Activated CD4-positive, alpha-beta memory T cell treated with anti-CD3 and anti-CD28 coated beads, Interleukin-2, amount 10 ng/mL, durations not matched to agents 7 days and 5 days (primary cell): Measurements from ENCODE around the gene CFAP410. TPM values are rescaled to one million over a fixed set of nuclear protein-coding genes. Genes with fewer than 3 reads are reported as not detected.

Source experiments
- CTCF ChIA-PET: fragments of 350-600 bp; sonication (Branson Sonifier 250); formaldehyde crosslinking; loops from one replicate; lab custom pipeline; 2021; ENCODE audit warnings: antibody characterized with exemption, inconsistent platforms; lab: Charles Lee
- POLR2A ChIA-PET: fragments of 350-600 bp; sonication (Branson Sonifier 250); formaldehyde crosslinking; loops from one replicate; lab custom pipeline; 2021; ENCODE audit warnings: antibody characterized with exemption; lab: Charles Lee
- DNase-seq: peaks from one replicate; pipeline ENCODE4 v3.0.0-alpha.2; 2020
- H3K27ac Mint-ChIP-seq: one replicate; pipeline ENCODE4 v1.8.0; 2021; ENCODE audit warnings: mild to moderate bottlenecking, mixed read lengths
- H3K27me3 Mint-ChIP-seq: one replicate; pipeline ENCODE4 v1.8.0; 2021; ENCODE audit warnings: mixed read lengths
- H3K36me3 Mint-ChIP-seq: one replicate; pipeline ENCODE4 v1.8.0; 2021; ENCODE audit warnings: low read depth, mixed read lengths
- H3K4me1 Mint-ChIP-seq: one replicate; pipeline ENCODE4 v1.8.0; 2021; ENCODE audit warnings: mixed read lengths
- H3K4me3 Mint-ChIP-seq: one replicate; pipeline ENCODE4 v1.8.0; 2021; ENCODE audit warnings: mild to moderate bottlenecking, mixed read lengths
- H3K9me3 Mint-ChIP-seq: one replicate; pipeline ENCODE4 v1.8.0; 2021; ENCODE audit warnings: mixed read lengths
- total RNA-seq, 2 experiments: library from RNA; stranded (reverse); gene quantifications; one replicate each; pipeline ENCODE4 v1.2.3, GENCODE V29; 2021

The CFAP410 gene
- total RNA-seq, 2 experiments from 2014 or later, result 14.2 to 15.5 TPM

DNA sequence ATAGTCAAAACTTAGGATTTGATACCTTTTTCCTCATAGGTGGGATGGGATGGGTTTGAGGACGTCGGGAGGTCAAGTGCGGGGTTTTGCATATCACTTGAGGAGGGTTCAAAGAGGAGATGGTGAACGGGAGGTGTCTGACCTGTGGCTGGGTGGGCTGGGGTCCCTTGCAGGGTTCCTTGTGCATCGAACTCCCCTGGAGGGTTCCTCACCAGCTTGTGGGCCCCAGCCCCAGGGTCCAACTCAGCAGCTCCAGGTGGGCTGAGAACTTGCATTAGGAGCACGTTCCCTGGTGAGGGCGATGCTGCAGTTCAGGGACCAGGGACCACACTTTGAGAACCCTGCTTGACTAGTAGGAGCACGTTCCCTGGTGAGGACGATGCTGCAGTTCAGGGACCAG is 37.4 kb upstream of the CFAP410 start:
- no peak for DNase-seq
- H3K27me3 Mint-ChIP-seq, result peaks cover 3% of the 10 kb centered on the region
- ChIA-PET POLR2A (no interaction called here), CTCF (no interaction called here)
- H3K4me3 Mint-ChIP-seq, result no peak overlapping the region
- H3K9me3 Mint-ChIP-seq, result peaks cover 13% of the 10 kb centered on the region
- peaks cover 30% of the 10 kb centered on the region for H3K4me1 Mint-ChIP-seq
- H3K36me3 Mint-ChIP-seq, result peaks cover 42% of the 10 kb centered on the region
- no peak overlapping the region for H3K27ac Mint-ChIP-seq

DNA sequence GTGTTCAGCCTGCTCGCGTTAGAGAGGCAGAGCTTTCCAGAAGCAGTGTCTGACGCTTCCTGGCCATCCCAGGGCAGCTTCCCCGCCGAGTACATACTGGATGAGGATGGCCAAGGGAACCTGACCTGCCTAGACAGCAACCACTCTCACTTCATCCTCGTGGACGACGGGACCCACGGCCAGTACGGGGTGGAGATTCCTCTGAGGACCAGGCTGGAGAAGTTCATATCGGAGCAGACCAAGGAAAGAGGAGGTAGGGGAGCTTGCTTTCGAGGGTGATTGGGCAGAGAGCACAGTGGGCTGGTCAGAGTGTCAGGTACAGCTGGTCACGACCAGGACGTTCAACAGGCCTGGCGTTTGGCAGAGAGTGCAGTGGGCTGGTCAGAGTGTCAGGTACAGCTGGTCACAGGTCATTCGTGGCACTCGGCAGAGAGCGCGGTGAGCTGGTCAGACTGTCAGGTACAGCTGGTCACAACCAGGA is 36.6 kb upstream of the CFAP410 start:
- no peak overlapping the region for H3K27ac Mint-ChIP-seq
- no peak overlapping the region for H3K4me3 Mint-ChIP-seq
- ChIA-PET CTCF (no interaction called here), POLR2A (interaction anchor here (0.7 kb wide), 1 partner anchor 22 kb away, joined by 4 read pairs; the partner anchor contains the start of gene TRPM2)
- peaks cover 3% of the 10 kb centered on the region for H3K27me3 Mint-ChIP-seq
- H3K9me3 Mint-ChIP-seq, result peaks cover 15% of the 10 kb centered on the region
- peaks cover 30% of the 10 kb centered on the region for H3K4me1 Mint-ChIP-seq
- DNase-seq, result no peak
- peaks cover 43% of the 10 kb centered on the region for H3K36me3 Mint-ChIP-seq

DNA sequence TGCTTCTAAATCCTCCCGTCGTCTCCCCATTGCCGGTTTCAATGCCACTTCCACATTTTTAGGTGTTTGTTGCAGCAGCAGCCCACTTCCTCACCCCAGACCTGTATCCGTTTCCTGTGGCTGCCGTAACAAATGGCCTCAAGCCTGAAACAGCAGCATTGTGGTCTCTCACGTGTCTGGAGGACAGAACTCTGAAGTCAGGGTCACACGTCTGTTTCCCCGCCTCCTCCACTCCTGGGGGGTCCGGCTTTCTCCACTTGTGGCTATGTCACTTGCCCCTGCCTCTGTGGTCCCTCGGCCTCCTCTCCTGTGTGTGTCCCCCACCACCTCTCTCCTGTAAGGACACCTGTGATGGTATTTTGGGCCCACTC is 36.1 kb upstream of the CFAP410 start:
- Mint-ChIP-seq H3K9me3 (peaks cover 15% of the 10 kb centered on the region), H3K27me3 (peaks cover 3% of the 10 kb centered on the region), H3K36me3 (peaks cover 43% of the 10 kb centered on the region), H3K4me3 (no peak overlapping the region), H3K4me1 (peaks cover 30% of the 10 kb centered on the region), H3K27ac (peak overlapping the region; percentile 27)
- ChIA-PET CTCF (no interaction called here), POLR2A (interaction anchor here (0.7 kb wide), 1 partner anchor 22 kb away, joined by 4 read pairs; the partner anchor contains the start of gene TRPM2)
- DNase-seq, result peak; percentile 76

GRCh38 chr21:44374601-44375280 is 35.6 kb upstream of the CFAP410 start:
- H3K36me3 Mint-ChIP-seq, result peaks cover 43% of the 10 kb centered on the region
- ChIA-PET CTCF (no interaction called here), POLR2A (interaction anchor here (0.7 kb wide), 1 partner anchor 40 kb away, joined by 3 read pairs; no protein-coding TSS in a partner anchor)
- peak overlapping the region; percentile 27 for H3K27ac Mint-ChIP-seq
- no peak for DNase-seq
- H3K9me3 Mint-ChIP-seq, result peaks cover 15% of the 10 kb centered on the region
- H3K4me1 Mint-ChIP-seq, result peaks cover 30% of the 10 kb centered on the region
- no peak overlapping the region for H3K4me3 Mint-ChIP-seq
- H3K27me3 Mint-ChIP-seq, result peaks cover 3% of the 10 kb centered on the region

- Mint-ChIP-seq H3K27me3 (peaks cover 3% of the 10 kb centered on the region), H3K36me3 (peaks cover 38% of the 10 kb centered on the region), H3K27ac (no peak overlapping the region), H3K9me3 (peaks cover 15% of the 10 kb centered on the region), H3K4me1 (peaks cover 30% of the 10 kb centered on the region), H3K4me3 (no peak overlapping the region)
- no peak for DNase-seq
- POLR2A ChIA-PET, result no interaction called here
- CTCF ChIA-PET, result no interaction called here
These were observed 33.4 kb upstream of the CFAP410 start for GRCh38 chr21:44372616-44373015.

DNA sequence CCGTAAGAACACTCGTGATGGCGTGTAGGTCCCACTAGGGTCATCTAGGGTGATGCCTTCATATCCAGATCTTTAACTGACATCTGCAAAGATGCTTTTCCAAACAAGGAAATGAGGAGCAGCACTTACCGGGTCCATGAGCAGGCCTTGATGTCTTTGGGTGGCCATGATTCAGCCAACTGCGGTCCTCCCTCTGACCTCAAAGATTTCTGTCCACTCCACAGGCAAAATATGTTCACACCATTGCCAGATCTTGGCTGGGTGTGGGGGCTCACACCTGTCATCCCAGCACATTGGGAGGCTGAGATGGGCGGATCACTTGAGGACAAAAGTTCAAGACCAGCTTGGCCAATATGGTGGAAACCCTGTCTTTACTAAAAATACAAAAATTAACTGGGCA is 32.4 kb upstream of the CFAP410 start:
- POLR2A ChIA-PET, result no interaction called here
- peaks cover 34% of the 10 kb centered on the region for H3K36me3 Mint-ChIP-seq

GRCh38 chr21:44370786-44371410 is 31.7 kb upstream of the CFAP410 start:
- peaks cover 15% of the 10 kb centered on the region for H3K9me3 Mint-ChIP-seq
- no peaks in the 10 kb centered on the region for H3K27me3 Mint-ChIP-seq
- no peak for DNase-seq
- peaks cover 24% of the 10 kb centered on the region for H3K4me1 Mint-ChIP-seq
- H3K36me3 Mint-ChIP-seq, result peaks cover 27% of the 10 kb centered on the region
- no peak overlapping the region for H3K27ac Mint-ChIP-seq
- POLR2A ChIA-PET, result no interaction called here
- no peak overlapping the region for H3K4me3 Mint-ChIP-seq
- CTCF ChIA-PET, result no interaction called here

More for the DNA sequence above, 32.4 kb upstream of the CFAP410 start:
- Mint-ChIP-seq H3K9me3 (peaks cover 15% of the 10 kb centered on the region), H3K4me1 (peaks cover 30% of the 10 kb centered on the region), H3K27ac (no peak overlapping the region), H3K27me3 (no peaks in the 10 kb centered on the region), H3K4me3 (no peak overlapping the region)
- CTCF ChIA-PET, result no interaction called here
- DNase-seq, result no peak

GRCh38 chr21:44370027-44370735 is 31.0 kb upstream of the CFAP410 start:
- H3K27ac Mint-ChIP-seq, result no peak overlapping the region
- ChIA-PET POLR2A (no interaction called here), CTCF (no interaction called here)
- peaks cover 20% of the 10 kb centered on the region for H3K36me3 Mint-ChIP-seq
- no peak overlapping the region for H3K4me3 Mint-ChIP-seq
- H3K27me3 Mint-ChIP-seq, result no peaks in the 10 kb centered on the region
- DNase-seq, result no peak
- peaks cover 9% of the 10 kb centered on the region for H3K9me3 Mint-ChIP-seq
- peaks cover 16% of the 10 kb centered on the region for H3K4me1 Mint-ChIP-seq

DNA sequence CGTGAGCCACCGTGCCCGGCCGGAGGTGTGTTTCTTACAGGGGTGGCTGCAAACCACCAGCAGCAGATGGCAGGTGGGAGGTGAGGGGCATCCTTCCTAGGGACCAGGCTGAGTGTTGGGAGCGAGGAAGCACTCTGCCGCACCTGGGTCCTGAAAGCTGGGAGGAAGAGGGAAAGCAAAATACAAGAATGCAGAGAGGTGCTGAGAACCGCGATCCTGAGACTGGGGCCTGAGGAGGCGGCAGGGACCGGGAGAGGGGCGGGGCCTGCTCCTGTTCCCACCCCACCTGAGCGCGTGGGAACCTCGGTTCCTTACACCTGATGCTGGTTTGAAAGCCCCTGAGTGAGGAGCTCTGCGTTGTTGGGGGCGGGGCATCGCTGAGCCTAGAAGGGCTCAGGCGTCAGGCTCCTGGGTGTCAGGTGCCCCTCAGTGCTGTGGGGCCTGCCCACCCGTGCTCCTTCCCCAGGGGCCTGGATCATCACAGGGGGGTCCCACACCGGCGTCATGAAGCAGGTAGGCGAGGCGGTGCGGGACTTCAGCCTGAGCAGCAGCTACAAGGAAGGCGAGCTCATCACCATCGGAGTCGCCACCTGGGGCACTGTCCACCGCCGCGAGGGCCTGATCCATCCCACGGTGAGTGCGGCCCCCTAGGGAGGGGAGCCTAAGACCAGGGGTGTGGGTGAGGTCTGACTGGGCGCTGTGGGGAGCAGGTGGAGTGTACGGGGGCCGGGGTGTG is 29.7 kb upstream of the CFAP410 start:
- CTCF ChIA-PET, result no interaction called here
- Mint-ChIP-seq H3K27me3 (no peaks in the 10 kb centered on the region), H3K4me1 (peaks cover 5% of the 10 kb centered on the region), H3K4me3 (no peak overlapping the region), H3K9me3 (peaks cover 6% of the 10 kb centered on the region), H3K27ac (no peak overlapping the region), H3K36me3 (peaks cover 14% of the 10 kb centered on the region)
- DNase-seq, result no peak
- POLR2A ChIA-PET, result no interaction called here

GRCh38 chr21:44366586-44367211 is 27.5 kb upstream of the CFAP410 start:
- Mint-ChIP-seq H3K4me1 (no peaks in the 10 kb centered on the region), H3K27me3 (peaks cover 5% of the 10 kb centered on the region), H3K27ac (no peak overlapping the region), H3K9me3 (peaks cover 7% of the 10 kb centered on the region), H3K36me3 (peaks cover 10% of the 10 kb centered on the region), H3K4me3 (no peak overlapping the region)
- ChIA-PET POLR2A (no interaction called here), CTCF (no interaction called here)
- no peak for DNase-seq

DNA sequence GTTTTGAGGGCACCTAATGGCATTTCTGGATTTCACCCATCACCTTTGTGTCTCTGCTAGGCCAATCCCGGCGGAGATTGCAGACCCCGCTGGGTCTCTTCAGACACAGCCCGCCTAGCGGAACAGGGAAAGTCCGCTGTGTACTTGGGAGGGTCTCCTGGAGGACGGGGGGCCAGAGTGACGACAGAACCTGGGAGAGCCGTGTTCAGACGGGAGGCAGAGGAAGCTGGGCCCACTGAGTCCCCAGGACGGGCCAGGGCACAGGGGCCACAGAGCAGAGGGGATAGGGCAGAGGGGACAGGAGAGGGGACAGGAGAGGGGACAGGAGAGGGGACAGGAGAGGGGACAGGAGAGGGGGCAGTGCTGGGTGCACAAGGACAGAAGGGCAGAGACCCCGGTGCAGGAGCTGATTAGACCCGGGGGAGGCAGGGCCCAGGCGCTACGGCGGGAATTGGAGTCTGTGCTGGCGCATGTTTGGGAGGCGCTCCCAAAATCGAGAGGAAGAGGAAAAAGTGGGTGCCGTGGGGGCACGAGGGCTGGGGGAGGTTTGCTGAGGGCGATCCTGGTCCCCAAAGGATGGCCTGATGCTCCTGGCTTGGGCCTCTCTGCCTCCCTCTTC is 26.9 kb upstream of the CFAP410 start:
- CTCF ChIA-PET, result no interaction called here
- DNase-seq, result no peak
- H3K9me3 Mint-ChIP-seq, result peaks cover 4% of the 10 kb centered on the region
- H3K36me3 Mint-ChIP-seq, result peaks cover 7% of the 10 kb centered on the region
- H3K4me1 Mint-ChIP-seq, result no peaks in the 10 kb centered on the region
- peaks cover 5% of the 10 kb centered on the region for H3K27me3 Mint-ChIP-seq
- POLR2A ChIA-PET, result no interaction called here
- no peak overlapping the region for H3K27ac Mint-ChIP-seq
- no peak overlapping the region for H3K4me3 Mint-ChIP-seq

DNA sequence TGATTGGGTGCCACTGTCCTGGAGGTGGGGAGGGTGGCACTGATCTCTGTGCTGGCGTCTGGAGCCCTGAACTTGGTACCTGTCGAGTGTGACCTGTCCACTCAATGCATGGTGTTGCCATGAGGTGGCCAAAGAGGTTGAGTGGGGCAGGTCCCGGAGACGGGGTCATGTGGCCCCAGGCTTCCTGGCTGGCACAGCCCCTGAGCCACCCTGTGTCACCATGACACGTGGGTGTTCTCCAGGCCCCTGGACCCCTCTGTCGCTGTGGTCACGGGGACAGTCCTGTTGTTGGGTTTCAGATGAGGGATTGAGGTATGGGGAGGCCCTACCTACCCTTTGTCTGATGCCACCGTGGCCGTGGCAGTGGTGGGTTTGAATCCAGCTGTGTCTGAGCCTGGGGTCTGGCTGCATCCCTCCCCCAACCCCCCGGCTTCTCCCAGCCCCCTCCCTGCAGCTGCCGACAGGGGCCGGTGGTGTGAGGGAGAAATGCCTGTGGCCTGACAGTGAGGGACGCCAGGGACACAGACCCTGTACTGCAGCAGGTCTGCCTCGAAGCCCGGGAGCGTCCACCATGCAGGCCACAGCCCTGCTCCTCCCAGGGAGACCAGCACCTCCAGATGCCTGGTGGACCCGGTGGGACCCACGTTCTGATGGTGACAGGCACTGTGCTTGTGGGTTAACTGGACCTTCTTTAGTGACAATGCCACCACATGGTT is 26.2 kb upstream of the CFAP410 start:
- DNase-seq, result no peak

More for the DNA sequence above, 26.2 kb upstream of the CFAP410 start:
- Mint-ChIP-seq H3K36me3 (peaks cover 5% of the 10 kb centered on the region), H3K27ac (no peak overlapping the region), H3K4me3 (no peak overlapping the region), H3K27me3 (peaks cover 7% of the 10 kb centered on the region), H3K4me1 (no peaks in the 10 kb centered on the region), H3K9me3 (peaks cover 4% of the 10 kb centered on the region)
- ChIA-PET CTCF (no interaction called here), POLR2A (no interaction called here)
